GM12865 (cell line): ENCODE data around the gene FLT4.
A peak's percentile ranks its signal among the peaks of the same experiment; 100 is the strongest.

Experiments used
- DNase-seq: peaks from one replicate; pipeline ENCODE4 v3.0.0; 2010; ENCODE audit warnings: low read depth
- H3K4me3 ChIP-seq: 2 replicates; pipeline ENCODE4 v1.5.1; 2011; ENCODE audit warnings: mild to moderate bottlenecking, low read depth, low read length, control low read depth
- CTCF ChIP-seq: IDR thresholded peaks from 2 replicates; pipeline ENCODE4 v1.5.1; 2011; ENCODE audit warnings: low read length, control low read depth, low read depth, inconsistent platforms; ENCODE audit not compliant: insufficient read depth; ENCODE audit errors: missing control alignments

The FLT4 gene

GRCh38 chr5:180649297-180650039, at the start of gene FLT4:
Gene FLT4 (minus strand): TSS chr5:180649600. CDS start chr5:180649545, 55 bp downstream.
- peak within 1 kb of the TSS; percentile 43 for H3K4me3 ChIP-seq
- no peak for DNase-seq
- no peak for TF ChIP-seq CTCF

GRCh38 chr5:180699042-180699441, 49.6 kb upstream of the FLT4 start:
- H3K4me3 ChIP-seq = no peak overlapping the region
- TF ChIP-seq CTCF = no peak

DNA sequence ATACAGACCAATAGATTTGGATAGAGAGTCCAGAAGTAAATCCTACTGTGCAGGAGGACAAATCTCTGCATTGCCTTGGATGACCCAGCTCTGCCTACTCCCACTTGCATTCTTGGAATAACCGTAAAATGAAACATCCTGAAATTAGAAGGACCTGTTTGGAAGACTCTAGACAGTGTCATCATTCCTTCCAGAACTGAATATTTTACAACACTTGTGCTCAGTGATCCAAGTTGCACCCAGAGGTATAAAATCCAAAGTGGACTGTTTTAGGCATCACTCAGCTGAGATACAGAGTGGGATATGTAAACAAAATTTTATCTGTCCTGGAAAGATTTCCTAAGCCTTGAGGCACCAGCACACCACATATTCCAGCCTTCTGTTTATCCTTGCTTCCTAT, 46.7 kb upstream of the FLT4 start:
- no peak for DNase-seq
- no peak for TF ChIP-seq CTCF
- no peak overlapping the region for H3K4me3 ChIP-seq

More at GRCh38 chr5:180699042-180699441, 49.6 kb upstream of the FLT4 start:
- no peak for DNase-seq

DNA sequence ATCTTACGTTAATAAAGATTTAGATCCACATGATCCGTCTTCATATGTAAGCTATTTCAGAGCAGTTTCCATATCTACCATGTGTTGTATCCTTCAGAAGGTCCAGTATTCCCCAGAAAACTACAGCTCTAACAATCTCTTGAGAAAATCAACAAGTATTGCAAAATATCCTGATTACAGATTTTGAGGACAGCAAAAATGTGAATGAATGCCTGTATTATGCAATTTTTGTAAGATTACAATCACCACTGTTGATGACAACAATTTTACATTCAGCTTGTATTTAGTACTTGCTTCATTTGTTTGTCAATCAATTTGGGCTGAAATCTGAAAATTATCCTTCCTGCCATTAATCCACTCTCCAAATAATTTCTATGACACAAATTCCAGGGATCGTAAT, 43.0 kb upstream of the FLT4 start:
- TF ChIP-seq CTCF = no peak
- no peak for DNase-seq
- H3K4me3 ChIP-seq = no peak overlapping the region

GRCh38 chr5:180691046-180691445, 41.6 kb upstream of the FLT4 start:
- TF ChIP-seq CTCF = no peak
- no peak overlapping the region for H3K4me3 ChIP-seq

DNA sequence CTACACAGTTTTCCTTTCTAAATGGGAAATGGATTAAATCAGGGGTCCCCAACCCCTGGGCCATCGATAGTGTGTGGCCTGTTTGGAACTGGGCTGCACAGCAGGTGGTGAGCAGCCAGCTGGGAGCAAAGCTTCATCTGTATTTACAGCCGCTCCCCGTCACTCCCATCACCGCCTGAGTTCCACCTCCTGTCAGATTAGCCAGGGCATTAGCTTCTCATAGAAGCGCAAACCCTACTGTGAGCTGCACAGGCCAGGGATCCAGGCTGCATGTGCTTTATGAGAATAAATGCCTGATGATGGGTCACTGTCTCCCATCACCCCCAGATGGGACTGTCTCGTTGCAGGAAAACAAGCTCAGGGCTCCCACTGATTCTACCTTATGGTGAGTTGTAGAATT, 41.2 kb upstream of the FLT4 start:
- no peak overlapping the region for H3K4me3 ChIP-seq
- TF ChIP-seq CTCF = no peak
- DNase-seq = no peak

More at GRCh38 chr5:180691046-180691445, 41.6 kb upstream of the FLT4 start:
- no peak for DNase-seq

DNA sequence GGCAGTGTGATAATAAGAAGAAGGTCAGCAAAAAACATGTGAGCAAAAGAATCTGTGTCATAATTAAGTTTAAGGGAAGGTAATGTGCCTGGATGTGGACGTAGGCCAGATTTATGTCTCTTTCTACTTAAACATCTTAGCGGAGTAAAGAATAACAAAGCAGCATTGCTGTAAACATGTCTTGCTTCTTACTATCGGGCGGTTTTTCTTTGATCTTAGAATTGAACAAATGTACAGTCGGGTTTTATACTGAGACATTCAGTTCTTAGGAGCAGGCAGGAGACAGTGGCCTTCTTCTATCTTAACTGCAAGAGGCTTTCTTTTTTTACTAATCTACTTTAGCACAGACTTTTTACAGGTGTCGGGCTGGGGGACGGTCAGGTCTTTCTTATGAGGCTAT, 40.4 kb upstream of the FLT4 start:
- DNase-seq = no peak

More for the DNA sequence above, 40.4 kb upstream of the FLT4 start:
- no peak for TF ChIP-seq CTCF
- no peak overlapping the region for H3K4me3 ChIP-seq
